GM10266 (cell line): Measurements from ENCODE around the gene TAGLN2.

Experiments used
- DNase-seq: peaks from one replicate; pipeline ENCODE4 v3.0.0; 2012; ENCODE audit errors: extremely low spot score
- TF ChIP-seq, protein P1 (sequence below): IDR thresholded peaks from 2 replicates; pipeline ENCODE4 v1.5.1; 2012; ENCODE audit warnings: mild to moderate bottlenecking, low read depth; ENCODE audit not compliant: control insufficient read depth, insufficient read depth; ENCODE audit errors: missing control alignments

The TAGLN2 gene

DNA sequence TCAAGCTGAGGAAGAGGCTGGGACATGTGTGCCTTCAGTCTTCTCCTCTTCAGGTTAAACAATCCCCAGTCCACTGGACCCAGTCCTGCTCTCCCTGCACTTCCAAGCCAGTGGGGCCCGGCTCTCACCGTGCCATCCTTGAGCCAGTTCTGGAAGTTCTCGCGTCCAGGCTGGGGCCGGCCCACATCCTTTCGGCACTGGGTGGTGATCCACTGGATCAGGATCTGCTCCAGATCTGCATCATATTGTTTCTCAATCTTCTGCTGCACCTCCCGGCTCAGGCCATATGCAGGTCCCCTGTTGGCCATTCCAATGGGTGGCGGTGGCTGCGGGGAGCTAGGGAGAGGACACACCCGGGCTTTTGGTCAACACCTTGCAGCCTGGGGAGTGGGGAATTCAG, 5.1 kb downstream of the TAGLN2 start:
- TF ChIP-seq, protein P1, sequence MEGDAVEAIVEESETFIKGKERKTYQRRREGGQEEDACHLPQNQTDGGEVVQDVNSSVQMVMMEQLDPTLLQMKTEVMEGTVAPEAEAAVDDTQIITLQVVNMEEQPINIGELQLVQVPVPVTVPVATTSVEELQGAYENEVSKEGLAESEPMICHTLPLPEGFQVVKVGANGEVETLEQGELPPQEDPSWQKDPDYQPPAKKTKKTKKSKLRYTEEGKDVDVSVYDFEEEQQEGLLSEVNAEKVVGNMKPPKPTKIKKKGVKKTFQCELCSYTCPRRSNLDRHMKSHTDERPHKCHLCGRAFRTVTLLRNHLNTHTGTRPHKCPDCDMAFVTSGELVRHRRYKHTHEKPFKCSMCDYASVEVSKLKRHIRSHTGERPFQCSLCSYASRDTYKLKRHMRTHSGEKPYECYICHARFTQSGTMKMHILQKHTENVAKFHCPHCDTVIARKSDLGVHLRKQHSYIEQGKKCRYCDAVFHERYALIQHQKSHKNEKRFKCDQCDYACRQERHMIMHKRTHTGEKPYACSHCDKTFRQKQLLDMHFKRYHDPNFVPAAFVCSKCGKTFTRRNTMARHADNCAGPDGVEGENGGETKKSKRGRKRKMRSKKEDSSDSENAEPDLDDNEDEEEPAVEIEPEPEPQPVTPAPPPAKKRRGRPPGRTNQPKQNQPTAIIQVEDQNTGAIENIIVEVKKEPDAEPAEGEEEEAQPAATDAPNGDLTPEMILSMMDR: no peak
- DNase-seq: no peak

DNA sequence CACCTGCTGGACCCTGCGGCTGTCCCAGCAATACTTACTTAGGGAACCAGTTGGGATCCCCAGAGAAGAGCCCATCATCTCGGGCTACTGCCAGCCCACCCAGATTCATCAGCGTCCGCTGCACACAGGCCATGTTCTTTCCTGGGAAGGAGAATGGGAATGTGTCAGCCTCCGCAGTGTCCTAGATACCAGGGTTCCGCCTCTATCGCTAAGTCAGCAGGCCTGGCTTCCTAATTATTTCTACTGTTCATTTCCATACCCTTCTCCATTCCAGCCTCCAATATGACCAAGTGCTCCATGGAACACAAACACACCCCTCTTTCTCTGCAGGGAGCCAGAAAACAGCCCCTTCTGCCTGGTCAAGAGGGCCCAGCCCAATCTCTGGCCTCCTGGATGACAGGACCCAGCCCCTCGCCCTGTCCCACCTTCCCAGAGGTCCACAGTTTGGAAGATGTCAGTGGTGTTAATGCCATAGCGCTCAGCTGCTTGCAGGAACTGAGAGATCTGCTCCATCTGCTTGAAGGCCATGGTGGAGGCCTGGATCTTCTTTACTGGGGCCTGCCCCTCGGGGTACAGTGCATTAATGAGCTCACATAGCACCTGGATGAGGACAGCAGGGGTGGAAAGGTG, 6.0 kb downstream of the TAGLN2 start:
- TF ChIP-seq, protein P1: no peak
- DNase-seq: no peak

DNA sequence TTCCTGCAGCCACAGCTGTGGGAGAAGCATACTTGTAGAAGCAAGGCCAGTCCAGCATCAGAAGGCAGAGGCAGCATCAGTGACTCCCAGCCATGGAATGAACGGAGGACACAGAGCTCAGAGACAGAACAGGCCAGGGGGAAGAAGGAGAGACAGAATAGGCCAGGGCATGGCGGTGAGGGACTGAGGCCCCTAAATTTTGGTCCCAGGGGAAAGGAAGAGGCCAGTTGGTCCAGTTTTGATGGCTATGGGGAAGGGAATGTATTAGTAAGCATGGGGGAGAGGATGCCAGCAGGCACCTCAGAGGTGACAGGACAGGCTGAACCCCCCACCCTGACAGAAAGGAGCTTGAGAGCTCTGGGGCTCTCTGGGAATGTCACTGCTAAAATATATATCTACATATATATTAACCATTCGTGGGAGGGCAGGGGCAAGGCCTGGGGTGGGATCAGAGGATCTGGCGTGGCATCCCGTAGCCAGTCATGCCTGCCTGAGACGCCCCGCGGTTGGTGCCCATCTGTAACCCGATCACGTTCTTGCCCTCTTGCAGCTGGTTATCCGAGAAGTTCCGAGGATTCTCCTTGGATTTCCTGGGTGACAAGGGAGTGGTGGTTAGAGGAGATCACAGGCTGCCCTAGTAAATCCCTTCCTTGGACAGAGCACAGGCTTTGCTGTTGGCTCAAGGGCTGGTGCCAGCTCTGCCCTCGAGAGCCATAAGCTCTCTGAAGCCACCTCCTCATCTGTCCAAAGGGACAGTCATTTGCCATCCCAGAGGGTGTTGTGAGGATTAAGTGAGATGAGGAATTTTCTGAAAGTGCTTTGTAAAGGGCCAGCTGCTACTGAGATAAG, 6.7 kb downstream of the TAGLN2 start:
- TF ChIP-seq, protein P1: no peak
- DNase-seq: no peak

DNA sequence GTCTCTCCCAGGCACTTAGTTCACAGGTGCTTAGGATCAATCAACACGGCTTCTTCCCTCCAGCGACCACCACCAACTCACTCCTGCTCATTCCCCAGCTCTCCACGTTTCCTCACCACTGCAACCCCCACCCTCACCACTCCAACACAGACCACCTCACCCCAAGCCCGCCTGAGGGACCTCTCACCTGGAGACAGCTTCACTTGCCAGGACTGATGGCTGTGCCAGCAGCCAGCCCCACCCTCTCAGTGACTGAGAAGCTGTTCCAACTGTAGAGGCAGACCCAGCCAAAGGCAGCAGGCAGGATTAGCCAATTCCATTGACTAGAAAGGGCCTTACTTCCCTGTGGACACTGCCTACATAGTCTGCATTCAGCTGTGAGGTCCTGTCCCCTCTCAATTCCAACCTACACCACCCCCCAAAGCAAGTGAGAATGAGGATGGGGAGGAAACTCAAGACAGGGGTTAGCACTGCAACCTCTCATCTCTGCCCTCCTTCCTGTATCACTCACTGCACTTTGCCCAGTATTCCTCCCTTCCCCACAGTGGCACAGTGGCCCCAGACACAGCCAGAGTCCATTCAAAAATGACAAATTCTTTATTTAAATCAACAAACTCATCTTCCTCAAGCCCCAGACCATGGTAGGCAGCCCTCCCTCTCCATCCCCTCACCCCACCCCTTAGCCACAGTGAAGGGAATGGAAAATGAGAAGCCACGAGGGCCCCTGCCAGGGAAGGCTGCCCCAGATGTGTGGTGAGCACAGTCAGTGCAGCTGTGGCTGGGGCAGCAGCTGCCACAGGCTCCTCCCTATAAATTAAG, 7.6 kb downstream of the TAGLN2 start:
- TF ChIP-seq, protein P1: no peak
- DNase-seq: no peak

DNA sequence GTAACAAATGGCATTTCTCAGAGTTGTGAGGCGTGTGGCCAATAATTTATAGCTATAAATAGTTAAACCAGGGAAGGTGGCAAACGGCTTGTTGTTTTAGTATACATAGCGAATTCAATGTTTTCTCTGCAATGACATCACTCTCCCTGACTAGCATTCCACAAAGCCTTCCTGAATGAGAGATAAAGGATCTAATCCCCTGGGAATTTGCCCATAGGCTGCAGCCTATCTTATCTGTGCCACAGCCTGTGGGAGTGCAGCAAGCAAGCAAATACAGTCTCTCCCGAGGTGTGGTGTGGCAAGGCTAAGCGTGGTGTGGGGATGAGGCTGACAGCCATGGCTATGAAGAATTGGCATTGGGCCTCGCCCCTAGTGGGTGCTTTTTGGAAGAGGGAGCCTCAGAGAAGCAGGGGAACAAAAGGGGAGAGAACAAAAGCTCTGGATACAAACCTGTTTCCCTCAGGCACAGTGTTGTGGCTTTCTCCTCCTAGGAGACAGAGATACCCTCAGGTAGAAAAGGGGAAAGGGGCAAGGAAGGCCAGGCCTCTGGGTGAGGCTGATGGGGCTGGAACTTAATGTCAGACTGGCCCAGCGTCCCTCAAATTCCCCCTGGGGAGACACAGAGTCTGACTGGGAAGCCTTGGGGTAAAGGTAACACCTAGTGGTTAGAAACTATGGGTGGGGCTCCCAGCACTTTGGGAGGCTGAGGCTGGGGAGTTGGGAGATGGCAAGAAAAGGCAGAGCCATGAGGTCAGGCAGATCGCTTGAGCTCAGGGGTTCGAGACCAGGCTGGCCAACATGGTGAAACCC, 8.9 kb downstream of the TAGLN2 start:
- DNase-seq: no peak

DNA sequence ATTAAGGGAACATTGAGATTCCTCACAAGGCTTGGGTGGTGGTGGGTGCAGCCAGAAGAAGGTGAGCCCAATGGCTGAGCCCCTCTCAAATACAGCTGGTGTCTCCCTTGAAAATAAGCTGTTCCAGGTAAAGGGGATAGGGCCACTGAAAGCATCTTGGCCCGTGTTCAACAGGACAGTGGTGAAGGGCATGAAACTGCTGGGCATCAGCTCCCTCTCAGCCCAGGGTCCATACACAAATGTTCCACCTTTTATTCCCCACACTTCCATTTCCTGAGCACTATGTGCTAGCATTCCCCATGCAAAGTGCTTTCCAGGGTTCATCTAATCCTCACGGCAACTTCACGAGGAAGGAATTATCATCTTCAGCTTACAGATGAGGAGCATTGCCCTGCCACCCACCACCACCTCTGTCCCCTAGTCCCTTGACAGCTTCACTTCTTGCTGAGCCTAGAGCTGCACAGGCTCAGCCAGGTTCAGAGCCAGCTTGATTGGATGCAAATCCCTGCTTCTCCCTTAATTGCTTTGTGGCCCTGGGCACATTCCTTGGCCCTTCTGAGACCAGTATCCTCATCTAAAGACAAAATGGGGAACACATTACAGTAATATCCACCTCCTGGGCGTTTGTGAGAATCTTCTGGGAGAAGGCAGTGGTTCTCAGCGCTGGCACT, 9.6 kb downstream of the TAGLN2 start:
- no peak for DNase-seq

More for the DNA sequence above, 8.9 kb downstream of the TAGLN2 start:
- TF ChIP-seq, protein P1: no peak

More for the DNA sequence above, 9.6 kb downstream of the TAGLN2 start:
- TF ChIP-seq, protein P1: no peak
